UCSD-AML1 (cell line): ENCODE measurements around the gene NDUFS7.

ENCODE experiments used
- DNase-seq: peaks from one replicate; lab custom pipeline; 2025; ENCODE audit not compliant: unreplicated experiment; lab: John Stamatoyannopoulos, UW

NDUFS7 gene

DNA sequence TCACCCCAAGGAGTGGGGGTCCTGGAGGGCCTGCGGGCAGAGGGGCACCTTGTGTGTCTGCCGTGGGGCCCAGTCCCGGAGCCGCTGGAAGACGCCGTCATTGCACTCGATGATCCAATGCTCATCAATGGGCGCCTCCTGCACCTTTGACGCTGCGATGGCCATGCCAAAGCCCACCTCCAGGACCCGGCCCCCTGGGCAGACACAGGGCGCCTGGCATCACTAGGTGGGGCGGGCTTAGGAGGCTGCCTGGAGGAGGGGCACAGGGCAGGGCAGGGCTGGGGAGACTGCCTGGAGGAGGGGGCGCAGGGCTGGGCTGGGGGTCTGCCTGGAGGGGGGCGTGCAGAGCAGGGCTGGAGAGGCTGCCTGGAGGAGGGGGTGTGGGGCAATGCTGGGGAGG lies 16.0 kb downstream of the NDUFS7 start:
- no peak for DNase-seq

DNA sequence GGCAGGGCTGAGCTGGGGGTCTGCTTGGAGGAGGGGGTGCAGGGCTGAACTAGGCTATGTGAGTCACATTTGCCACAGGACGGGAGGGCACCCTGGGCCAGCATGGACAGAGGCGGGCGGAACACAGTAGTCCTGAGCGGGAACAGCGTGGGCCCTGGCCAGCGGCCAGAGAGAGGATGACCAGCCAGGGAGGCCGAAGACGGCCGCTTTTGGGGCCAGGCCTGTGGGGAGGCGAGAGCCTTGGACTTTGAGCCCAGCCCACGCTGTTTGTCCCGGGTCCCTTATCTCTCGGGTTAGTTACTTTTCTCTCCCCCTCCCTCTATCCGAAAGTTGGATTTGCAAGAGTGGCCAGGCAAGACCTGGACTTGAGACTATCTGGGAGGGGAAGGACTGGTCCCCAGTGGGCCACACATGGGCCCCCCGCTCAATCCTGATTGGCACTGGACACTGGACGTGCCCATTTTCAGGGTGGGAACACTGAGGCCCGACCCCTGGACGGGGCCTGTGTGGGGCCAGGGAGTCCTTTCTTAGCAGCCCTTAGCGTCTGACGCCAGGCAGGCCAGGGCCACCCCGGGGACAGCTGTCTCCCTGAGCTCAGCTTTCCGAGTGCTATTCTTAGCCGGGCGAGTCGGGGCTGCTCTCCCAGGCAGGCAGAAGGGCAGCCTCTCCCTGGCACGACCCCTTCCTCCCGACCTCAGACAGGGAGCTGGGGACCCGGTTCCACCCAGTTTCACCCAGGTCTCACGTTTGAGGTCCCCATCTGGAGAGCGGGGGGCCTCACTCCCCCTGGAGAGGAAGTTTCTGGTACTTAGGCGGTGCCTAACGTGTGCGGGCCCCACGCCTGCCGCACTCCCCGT lies 16.8 kb downstream of the NDUFS7 start:
- DNase-seq = peak; percentile 19

DNA sequence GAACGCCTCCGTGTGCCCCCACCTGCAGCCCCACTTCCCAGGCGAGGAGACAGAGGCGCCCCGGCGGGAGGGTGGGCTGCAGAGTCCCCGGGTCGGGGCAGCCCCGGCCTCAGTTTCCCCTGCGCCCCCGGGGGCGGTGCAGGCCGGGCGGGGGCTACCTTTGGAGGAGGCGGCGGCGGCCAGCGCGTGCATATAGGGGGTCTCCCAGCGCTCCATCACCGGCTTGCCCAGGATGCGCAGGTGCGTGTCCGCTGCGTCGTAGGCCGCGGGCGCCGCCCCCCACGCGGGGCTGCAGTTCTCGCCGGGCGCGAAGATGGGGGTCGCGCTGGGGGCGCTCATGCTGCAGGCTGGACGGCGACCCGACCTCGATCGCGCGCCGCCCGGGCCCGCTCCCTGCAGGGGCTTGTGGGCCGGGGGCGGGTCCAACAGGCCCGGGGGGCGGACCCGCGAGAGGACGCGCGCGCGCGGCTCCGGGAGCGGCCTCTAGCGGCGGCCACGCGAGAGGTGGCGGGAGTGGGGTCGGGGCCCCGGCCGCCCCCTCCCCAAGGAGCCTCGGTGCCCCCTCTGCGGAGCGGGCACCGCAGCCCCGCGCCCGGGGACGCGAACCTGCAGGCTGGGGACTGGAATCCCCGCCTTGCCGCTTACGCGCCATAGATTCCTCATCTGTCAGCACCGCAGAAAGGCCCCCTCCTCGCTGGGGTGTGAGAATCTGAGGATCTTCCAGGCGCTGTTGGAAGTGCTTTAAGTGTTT lies 17.6 kb downstream of the NDUFS7 start, which contains the start of gene GAMT:
Gene GAMT, minus strand, starts transcription at position 405 of the 751 bp plus-strand sequence. Its CDS starts 66 bp downstream, at position 339.
- peak; percentile 72 for DNase-seq

DNA sequence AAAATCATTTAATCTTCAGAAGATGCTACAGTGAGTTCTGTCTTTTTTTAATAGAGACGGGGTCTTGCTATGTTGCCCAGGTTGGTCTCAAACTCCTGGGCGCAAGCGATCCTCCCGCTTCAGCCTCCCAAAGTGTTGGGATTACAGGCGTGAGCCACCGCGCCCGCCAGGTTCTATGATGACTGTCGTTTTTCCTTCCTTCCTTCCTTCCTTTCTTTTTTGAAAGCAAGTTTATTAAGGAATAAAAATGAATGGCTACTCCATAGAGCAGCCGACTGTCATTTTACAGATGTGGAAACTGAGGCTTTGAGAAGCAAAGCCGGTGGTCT lies 18.1 kb downstream of the NDUFS7 start:
- no peak for DNase-seq

DNA sequence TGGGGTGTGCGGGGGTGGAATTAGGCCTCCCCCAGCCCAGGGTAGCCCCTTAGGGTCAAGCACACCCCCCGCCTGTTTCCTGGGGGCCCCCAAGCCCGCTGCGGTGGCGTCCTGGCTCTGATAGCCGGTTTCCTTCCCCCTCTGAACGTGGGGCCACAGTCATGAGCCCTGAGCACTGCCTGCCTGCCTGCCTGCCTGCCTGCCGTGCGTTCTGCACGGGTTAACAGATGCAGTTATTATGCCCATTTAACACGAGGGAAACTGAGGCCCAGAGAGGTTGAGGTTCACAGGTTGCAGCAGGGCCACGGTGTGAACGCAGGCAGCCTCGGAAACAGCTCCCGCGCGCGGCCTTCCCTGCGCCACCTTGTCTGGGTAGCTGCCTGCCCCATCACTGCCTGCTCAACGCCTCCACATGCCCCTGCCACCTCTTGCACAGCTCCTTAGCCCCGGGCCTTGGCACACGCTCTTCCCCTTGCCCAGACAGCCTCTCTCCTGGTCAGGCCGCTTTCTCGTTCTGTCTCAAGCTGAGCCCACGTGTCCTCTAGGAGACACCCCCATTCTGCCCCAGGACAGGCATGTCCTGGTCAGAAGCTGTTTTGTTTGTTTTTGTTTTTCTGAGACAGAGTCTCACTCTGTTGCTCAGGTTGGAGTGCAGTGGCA lies 18.8 kb downstream of the NDUFS7 start:
- DNase-seq = peak; percentile 46

DNA sequence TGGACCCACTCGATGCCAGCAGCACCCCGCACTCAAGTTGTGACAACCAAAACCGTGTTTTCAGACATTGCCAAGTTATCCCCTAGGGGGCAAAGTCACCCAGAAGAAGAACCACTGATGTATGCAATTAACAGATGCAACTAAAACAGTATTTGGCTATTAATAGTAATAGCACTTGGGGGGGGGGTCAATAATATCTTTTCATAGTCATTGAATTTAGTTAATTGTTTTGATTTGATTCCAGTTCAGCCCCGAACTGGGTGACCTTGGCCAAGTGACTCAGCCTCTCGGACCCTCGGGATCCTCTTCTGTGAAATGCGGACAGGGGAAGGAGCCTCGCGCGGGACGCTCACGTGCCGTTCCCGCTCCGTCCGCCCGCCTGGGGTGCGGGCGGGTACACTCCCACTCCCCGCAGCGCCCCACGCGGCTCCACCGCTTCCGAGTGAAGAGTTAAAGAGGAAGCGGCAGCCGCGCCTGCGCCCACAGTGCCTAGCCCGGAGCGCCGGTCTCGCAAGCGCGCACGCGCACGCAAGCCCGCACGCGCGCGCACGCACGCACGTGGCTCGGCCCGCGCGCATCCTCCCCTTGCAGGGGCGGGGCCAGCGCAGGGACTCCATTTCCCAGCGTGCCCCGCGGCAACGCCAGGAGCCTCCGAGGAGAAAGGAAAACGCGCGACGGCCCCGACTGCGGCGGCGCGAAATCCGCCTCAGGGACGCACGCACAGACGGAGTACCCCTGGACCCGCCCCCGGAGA lies 23.2 kb downstream of the NDUFS7 start:
- DNase-seq = peak; percentile 100

DNA sequence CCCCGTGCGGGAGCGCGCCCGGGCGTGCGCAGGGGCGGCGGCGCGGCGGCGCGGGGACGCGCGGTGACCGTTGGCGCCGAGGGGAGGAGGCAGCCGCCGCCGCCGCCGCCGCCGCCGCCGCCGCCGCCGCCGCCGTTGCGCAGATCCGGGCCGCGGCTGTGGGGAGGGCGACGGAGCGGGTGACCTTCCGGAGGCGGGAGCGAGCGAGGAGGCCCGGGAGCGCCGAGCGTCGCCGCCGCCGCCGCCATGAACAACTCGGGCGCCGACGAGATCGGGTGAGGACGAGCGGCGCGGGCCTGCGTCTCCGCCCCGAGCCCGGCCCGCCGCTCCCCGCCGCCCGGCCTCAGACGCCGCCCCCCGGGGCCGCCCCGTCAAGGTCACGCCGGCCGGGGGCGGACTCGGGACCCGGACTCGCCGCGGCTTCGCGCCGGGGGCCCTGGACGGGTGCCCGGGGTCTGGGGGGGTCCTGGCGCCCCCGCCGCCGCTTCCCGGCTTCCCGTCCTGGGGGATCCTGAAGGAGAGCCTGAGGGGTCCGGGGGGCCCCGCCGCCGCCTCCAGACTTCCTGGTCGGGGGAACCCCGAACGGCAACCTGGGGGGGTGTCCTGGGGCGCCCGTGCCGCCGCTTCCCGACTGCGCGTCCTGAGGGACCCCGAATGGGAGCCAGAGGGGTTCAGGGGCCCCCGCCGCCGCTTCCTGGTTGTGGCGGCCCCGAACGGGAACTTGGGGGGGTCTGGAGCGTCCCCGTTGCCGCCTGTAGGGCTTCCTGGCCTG lies 24.0 kb downstream of the NDUFS7 start, which contains the start of gene DAZAP1:
Gene DAZAP1, plus strand, starts transcription at position 59 of the 772 bp plus-strand sequence. Its CDS starts 188 bp downstream, at position 247.
- DNase-seq = no peak

DNA sequence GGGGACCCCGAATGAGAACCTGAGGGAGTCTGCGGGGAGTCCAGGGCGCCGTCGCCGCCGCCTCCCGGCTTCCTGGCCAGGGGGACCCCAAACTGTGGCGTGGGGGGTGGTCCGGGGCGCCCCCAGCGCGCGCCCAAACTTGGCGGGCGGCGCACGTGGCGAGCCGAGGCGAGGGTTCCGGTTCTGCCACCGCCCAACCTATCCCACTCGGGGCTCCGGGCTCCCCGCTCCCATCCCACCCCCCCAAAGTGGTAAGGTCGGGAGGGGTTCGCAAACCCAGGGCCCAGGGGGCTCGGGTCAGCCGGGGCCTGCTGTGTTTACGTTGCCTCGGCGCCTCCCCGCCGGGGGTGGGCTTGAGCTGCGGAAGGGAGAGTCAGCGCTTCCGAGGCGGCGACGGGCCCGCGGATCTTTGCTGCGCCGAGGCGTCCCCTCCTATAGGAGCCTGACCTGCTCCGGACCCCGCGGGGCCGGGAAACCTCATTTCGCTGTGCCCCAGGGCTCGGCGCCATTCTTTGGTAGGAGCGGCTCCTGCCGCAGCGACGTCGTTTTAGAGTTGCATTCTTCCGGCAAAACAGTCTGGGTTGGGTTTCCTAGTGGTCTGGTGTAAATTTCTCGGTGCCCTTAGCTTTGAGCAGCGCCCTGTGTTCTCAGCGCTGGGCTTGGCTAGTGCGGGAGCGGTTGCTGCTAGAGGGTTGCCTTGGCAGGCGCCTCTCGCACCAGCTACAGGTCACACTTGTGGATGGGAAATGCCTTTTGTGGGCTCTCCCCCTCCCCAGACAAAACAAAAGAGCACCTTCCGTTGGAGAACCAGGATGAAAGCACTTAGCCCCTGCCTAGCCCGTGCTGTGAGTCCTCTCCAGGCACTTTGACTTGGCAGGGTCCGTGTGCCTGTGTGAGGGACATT lies 24.8 kb downstream of the NDUFS7 start:
- DNase-seq = peak; percentile 59

DNA sequence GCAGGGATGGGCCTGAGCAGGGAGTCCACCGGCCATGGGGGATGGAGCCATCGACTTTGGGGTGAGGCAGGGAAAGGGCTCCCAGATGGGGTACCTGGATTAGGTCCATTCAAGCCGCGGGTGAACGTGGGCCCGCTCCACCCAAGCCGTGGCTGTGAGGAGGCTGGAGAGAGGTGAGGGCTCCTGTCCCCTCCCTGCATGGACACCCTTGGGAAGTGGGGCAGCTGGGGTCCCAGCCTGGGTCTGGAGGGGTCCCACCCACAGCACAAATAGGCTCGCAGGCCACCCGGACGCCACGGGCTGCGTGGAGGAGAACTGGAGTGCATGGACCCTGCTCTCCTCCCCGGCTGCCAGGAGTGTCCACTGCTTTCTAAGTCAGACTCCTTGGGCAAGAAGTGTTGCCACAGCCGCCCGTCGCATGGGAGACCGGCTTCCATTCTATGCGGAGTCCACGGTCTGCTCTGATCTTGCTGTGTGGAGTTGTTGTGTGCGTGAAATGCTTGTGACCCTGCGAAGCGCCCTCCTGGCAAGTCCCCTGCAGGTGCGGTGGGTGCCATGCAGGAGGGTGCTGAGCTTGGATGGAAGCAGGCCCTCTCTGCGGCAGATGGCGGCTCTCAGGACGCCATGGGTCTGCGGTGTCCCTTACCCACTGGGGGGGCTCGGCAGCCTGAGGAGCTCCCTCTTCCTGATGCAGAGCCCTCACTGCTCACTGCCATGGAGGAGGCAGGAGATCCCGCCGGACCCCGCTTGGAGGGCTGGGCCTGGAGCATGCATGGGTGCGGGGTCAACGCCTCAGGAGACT lies 25.7 kb downstream of the NDUFS7 start:
- DNase-seq = no peak

DNA sequence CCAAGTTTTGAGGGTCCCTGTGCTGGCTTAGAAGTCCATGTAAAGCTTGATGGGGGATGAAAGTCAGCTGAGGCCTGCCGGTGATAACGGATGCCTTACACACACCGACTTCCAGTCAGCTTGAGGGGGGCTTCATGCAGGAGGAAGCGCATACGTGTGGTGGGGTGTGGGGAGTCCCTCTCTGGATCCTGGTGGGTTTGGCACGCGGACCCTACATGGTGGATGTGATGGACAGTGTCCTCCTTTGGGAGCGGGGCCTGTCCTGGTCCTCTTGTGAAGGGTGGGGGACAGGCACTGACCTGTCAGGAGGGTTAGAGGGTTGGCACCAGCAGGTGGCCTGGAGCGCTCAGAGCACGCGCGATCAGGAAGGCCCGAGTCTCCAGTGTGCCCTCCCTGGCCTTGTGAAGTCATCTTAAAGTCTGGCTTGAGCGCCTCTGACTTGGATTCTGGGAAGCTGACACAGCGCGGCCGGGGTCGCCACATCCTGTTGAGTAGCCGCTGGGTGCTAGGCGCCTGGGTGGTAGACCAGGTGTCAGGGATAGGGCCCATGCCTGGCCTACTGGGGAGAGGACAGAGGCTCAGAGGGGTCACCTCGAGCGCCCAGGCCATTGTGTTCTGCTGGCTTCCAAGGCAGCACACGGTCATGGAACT lies 26.6 kb downstream of the NDUFS7 start:
- peak; percentile 53 for DNase-seq

DNA sequence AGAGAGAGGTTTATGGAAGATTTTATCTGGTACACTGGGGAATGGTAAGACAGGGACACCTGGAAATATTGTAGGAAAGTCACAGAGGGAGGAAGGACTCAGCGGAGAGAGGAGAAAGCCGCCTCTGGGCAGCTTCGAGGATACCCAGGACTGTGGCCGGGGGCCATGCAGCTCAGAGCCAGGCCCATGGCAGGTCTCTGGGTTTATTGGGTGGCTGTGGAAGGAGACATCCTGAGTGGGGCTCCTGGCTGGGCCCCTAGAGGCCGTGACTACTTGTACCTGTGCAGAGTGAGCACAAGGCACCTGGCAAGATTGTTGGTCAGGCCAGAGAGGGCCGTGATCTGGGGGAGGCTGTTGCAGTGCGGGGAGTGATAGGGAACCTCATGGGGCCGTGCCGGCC lies 27.1 kb downstream of the NDUFS7 start:
- DNase-seq = no peak

DNA sequence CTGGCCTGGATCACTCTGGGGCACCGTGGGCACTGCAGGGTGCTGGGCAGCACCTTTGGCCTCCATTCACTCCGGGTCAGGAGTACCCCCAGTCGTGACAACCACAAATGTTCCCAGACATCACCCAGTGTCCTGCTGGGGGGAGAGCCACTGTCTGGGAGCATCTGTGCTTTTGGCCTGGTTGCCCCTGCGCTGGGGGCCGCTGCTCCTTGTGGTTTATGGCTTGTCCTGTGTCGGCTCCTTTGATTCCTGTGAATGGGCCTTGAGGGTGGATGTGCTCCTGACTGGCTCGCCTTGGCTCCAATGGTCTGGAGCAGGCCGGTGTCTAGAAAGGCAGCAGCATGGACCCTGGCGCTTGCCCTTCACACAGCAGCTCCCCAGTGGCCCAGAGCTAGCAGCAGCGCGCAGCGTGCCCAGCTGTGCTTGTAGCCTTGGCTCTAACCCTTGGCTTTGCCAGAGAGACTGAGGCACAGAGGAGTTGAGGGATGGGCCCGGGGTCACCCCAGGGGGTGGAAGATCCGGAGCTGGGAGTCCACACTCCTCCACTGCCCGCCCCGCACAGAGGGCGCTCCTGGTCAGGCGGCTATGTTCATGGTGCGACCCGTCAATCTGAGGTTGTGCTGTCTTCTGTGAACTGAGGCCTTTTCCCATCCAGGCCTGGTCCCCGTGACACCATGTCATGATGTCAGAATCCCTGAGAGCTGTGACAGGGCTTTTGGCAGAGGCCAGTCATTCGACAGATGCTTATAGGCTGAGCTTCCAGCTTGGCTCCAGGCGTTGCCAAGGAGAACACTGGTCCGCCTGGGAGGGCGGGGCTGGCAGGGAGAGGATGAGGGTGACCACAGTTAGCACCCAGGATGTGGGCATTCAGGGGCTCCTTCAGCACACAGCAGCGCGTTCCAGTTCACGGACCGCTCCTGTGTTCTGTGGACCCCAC lies 27.8 kb downstream of the NDUFS7 start:
- DNase-seq = no peak

DNA sequence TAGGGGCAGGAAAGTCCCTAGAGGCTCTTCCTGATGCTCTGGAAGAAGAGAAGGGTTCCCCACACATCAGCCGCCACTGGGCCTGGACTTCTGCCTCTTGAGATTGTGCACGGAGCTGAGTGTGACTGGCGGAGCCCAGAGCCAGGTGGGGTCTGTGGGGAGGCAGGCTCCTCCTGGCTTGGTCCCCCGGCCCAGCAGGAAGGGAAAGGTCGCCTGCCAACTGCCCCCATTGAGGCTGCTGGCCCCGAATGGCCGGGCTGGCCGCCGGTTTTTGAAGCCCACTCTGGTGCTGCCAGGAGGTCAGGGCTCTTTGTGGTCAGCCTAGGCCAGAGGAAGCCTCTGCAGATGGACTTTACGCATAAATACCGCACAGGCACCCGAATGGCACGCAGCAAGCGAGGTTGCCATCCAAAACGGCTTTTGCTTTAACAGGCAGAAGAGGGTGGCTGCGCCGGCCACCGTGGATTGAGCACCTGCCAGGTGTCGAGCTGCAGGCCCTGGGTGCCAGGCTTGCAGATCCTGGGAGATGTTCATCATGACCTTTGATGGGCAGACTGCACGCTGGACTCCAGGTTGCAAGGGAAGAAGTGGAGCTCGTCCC lies 28.7 kb downstream of the NDUFS7 start:
- DNase-seq = no peak

DNA sequence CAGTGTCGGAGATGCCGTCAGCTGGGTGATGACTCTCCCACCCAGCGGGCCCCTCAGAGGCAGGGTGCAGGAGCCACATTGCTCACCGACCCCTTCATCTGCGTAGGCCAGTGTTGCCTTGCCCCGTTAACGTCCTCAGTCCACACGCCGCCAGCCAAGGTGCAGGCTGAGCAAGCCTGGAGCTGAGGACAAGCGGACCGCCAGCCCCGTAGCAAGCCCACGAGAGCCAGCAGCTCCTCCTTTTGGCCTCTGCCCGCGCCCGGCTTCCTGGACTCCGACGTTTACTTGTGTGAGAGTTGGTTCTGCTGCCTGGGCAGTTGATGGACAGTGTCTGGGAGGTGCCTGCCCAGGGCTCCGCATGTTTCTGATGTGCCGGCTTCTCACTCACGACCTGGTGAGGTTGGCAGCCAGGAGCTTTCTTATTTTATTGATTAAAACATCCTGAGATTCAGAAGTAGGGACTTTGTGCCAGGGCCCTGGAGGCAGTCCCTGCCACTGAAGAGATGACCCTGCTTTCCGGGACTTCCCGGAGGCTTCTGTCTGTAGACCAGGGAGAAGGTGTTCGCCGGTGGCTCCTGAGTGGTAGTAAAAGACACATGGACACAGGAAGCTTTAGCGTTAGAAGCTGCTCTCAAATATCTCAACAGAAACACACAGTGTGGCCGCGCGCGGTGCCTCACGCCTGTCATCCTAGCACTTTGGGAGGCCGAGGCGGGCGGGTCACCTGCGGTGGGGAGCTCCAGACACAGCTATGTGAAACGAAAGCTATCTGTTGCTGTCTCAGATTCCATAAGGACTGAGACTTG lies 29.5 kb downstream of the NDUFS7 start:
- DNase-seq = no peak

DNA sequence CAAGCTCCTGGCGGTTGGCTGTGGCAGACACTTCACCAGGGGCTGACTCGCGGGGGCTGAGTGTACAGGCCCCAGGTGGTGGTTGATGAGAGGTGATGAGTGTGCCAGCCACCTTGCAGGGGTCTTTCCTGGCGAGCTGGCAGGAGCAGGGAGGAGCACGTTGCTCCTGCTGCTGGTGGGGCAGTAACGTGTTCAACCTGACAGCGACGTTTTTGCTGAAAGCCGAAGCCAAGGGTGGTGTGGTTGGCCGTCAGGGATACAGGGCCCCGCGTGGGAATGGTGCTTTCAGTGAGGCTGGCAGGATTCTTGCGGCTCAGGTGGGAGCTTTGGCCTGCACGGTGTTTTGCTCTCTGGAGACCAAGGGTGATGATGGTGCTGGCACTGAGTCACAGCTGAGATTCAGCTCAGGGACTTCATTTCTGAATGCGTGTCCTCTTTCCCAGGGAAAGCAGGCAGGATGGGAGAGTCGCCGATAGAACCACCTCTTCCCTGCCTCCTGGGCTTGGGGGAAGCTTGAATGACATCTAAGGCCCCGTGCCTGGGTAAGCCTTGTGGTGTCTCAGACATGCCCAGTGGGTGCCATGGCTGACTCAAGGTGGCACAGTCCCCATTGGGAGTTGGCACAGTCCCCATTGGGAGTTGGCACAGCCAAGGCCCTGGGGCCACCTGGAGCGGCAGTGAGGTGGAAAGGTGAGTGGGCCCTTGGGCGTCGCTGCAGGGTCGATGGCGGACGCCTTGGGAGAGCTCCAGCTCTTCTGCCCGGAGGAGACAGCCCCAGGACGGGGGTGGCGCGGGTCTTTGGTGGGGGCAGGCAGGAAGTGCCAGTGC lies 32.5 kb downstream of the NDUFS7 start:
- no peak for DNase-seq
